ENCODE results near the gene E2F6. TPM values are rescaled to one million over a fixed set of nuclear protein-coding genes. Genes with fewer than 3 reads are reported as not detected.

Gene E2F6
- total RNA-seq (2014; rRNA removed; shearing (Covaris generic)), result 21.9 and 26.4 TPM in 2 replicates

GRCh38 chr2:11465485-11466306, at the start of gene E2F6:
Gene E2F6 (minus strand): TSS chr2:11466161. CDS start chr2:11465879, 282 bp downstream.

Other genes with a start within 250 kb of the E2F6 start
- gene ROCK2, start 121.5 kb downstream of the E2F6 start, total RNA-seq (2014; rRNA removed; shearing (Covaris generic)), result 52.1 and 56.9 TPM in 2 replicates
- gene GREB1, start 67.9 kb upstream of the E2F6 start, total RNA-seq (2014; rRNA removed; shearing (Covaris generic)), result 0.53 and 1.5 TPM in 2 replicates
- not detected in 2 replicates for gene NTSR2, start 204.0 kb upstream of the E2F6 start, total RNA-seq (2014; rRNA removed; shearing (Covaris generic))